ENCODE results near the gene DPYSL5. TPM values are rescaled to one million over a fixed set of nuclear protein-coding genes. Genes with fewer than 3 reads are reported as not detected.
"Not testable (repeated sequence)": the region's sequence is repeated elsewhere in the genome, so short reads cannot be mapped to it uniquely, and the experiment has no call there.

DPYSL5 gene, protein sequence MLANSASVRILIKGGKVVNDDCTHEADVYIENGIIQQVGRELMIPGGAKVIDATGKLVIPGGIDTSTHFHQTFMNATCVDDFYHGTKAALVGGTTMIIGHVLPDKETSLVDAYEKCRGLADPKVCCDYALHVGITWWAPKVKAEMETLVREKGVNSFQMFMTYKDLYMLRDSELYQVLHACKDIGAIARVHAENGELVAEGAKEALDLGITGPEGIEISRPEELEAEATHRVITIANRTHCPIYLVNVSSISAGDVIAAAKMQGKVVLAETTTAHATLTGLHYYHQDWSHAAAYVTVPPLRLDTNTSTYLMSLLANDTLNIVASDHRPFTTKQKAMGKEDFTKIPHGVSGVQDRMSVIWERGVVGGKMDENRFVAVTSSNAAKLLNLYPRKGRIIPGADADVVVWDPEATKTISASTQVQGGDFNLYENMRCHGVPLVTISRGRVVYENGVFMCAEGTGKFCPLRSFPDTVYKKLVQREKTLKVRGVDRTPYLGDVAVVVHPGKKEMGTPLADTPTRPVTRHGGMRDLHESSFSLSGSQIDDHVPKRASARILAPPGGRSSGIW
- not detected for total RNA-seq

DNA sequence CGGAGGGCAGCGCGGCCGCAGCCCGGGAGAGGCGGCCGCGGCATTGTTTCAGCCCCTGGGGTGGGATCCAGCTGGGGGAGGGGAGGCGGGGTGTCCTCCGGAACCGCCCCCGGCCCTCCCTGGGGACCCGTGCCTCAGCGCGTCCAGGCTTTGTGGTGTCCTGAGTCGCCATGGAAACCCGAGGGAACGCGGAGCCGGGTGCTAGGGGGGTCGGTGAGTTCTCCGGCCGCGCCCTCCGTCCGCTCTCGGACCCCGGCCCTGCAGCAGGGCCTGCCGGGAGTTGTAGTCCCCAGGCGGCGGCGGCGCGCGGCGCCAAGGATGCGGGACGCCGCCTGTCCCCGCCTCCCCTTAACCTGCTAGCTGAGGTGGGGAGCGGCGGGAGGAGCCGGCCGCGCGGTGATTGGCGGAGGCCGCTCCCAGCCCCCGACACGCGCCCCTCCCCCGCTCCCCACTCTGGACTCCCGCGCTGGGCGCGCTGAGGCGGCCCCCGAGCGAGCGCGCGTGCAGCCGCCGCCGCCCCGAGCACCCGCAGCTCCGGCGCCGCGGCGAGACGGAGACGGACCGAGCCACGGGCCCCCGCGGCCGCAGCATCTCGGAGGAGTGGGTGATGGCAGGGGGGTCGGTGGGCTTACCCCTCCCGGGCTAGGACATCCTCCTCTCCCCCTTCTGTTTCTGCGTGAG is at the start of gene DPYSL5:
DPYSL5 (plus strand) TSS at position 478 of the 681 bp plus-strand sequence. CDS start 50,368 bp downstream, outside the sequence.
- DNase-seq (ENCODE audit: low spot score) (no peak), ATAC-seq (no peak)

DNA sequence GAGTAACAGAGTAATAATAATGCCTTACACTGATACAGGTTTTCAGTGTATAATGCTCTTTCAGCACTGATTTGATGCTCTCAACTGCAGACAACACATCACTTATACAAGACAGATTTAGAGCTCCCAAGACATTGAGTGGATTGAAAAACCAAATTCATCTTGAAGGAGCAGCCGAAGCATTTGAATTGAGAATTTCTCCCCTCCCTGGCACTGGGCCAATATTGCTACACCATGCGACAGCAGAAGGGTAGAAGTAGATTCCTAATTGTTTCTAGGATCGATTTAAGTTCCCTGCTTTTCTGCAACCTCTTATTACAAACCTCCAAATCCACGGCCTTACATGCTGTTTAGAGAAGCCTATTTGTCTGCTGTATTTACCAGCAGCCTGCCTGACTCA is 46.6 kb upstream of the DPYSL5 start:
- ATAC-seq, result no peak
- no peak for DNase-seq (ENCODE audit: low spot score)

DNA sequence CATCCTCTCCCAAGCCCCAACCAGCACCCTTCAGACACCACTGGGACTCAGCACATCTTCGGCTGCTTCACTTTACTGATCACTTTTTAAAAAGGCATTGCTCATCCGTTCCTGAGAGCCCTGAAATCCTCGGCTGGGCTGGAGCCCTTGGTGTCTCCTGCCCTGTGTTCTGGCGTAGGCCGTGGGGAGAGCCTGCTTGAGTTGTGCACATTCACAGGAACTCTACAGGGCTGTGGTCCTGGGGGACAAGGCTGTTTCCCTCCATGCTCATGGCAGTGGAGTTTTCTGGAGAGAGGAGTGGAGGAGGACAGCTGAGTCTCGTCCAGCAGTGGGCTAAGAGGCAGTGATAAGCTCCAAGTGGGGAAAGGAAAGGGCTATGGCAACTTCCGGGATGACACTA is 46.1 kb upstream of the DPYSL5 start:
- ATAC-seq (no peak), DNase-seq (ENCODE audit: low spot score) (no peak)

DNA sequence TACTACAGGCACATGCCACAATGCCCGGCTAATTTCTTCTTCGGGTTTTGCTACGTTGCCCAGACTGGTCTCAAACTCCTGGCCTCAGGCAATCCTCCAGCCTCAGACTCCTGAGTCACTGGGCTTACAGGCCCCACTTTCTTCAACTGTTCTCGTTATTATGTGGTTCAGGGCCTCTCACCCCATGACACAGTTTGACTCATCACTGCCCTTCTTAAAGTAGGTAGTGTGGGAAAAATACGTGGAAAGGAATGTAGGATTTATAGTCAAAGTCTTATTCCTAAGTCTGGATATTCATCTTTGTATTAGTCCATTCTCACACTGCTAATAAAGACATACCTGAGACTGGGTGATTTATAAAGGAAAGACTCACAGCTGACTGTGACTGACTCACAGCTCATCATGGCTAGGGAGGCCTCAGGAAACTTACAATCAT is 42.7 kb upstream of the DPYSL5 start:
- DNase-seq (ENCODE audit: low spot score), result no peak
- ATAC-seq, result no peak

DNA sequence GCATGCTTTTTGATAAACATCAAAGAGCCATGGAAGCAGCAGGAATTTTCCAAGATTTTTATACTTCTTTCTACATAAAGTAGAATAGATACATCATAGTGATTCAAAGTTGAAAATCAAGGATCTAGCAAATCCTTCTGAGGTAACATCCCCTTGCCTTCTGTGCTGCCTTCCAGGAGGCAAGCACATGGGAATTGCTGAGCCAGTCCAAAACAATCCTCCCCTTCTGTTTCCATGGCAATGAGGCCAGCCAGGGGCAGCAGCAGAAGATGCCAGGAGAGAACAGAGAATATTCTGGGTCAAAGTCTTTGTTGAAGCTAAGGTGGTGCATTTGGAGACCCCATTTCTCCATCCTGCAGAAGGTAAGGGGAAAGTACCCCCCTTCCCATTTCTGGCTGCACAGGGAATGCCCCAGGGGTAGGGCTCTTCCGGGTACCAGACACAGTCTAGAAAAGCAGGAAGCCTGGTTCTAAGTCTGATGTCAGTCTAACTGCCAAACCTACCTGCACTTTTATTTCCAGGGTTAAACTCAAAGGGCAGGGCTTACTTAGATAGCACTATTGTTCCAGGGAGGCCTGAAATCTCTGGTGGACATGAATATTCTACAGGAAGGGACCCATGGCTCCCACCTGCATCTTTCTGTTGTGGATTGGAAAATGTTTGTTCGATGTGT is 40.0 kb upstream of the DPYSL5 start:
- ATAC-seq, result no peak
- no peak for DNase-seq (ENCODE audit: low spot score)

DNA sequence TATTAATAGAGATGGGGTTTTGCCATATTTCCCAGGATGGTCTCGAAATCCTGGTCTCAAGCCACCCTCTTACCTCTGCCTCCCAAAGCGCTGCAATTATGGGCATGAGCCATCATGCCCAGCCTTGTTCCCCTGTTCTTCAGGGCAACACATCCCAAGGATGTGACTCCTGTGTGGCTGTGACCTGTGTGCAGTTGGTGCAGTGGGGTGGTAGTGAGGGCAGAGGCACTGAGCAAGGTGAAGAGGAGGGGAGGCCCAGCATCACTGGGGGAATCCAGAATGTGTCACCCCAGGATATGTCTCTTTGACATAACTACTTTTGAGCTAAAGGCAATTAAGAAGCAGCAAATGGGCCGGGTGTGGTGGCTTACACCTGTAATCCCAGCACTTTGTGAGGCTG is 38.7 kb upstream of the DPYSL5 start:
- DNase-seq (ENCODE audit: low spot score) (no peak), ATAC-seq (no peak)

DNA sequence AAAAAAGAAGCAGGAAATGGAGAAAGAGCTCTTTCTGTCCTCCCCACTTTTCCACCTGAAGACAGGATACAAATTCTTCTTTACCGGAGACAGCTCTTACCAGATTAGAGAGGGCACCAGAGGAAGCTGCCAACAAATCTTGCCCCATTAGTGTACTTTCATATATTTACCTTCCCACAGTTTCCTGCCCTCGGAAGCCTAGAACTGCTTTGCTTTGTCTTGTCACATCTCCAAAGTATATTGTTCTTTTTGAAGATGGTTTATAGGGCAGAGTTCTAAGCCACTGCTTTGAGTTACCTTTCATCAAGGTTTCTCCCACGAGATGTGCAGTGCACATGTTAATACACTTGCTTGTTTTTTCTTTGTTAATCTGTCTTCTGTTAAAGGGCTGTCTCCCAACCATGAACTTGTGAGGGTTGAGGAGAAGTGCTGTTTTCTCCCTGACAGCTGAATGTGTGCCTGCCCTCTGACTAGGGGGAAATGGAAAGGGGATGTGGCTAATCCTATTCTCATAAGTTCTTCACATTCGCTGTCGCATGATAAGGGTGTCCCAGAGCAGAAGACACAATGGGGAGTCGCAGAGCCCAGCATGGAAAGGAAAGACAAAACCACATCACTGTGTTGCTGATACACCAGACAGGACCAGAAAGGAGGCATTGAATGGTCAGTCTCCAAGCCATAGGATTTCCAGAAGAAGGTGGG is 37.9 kb upstream of the DPYSL5 start:
- DNase-seq (ENCODE audit: low spot score), result no peak
- peak; percentile 45 for ATAC-seq

DNA sequence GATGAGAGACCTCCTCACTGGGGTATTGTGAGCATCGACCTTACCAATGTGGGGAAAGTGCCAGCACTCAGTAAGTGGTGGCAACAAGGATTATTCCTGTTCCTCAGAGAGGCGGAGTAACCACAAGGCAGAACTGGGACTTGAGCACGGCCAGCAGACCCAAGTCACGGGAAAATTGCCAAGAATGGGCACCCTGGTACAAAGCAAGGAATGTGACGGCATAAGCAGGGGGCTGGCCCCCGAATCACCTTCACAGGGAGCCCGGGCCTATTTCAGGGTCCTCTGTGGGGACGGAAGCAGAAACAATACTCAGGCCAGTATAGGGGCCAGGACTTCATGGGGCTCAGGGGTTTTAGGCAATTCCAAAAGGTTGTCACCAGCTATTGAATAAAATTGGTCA is 36.7 kb upstream of the DPYSL5 start:
- no peak for ATAC-seq
- DNase-seq (ENCODE audit: low spot score), result no peak

DNA sequence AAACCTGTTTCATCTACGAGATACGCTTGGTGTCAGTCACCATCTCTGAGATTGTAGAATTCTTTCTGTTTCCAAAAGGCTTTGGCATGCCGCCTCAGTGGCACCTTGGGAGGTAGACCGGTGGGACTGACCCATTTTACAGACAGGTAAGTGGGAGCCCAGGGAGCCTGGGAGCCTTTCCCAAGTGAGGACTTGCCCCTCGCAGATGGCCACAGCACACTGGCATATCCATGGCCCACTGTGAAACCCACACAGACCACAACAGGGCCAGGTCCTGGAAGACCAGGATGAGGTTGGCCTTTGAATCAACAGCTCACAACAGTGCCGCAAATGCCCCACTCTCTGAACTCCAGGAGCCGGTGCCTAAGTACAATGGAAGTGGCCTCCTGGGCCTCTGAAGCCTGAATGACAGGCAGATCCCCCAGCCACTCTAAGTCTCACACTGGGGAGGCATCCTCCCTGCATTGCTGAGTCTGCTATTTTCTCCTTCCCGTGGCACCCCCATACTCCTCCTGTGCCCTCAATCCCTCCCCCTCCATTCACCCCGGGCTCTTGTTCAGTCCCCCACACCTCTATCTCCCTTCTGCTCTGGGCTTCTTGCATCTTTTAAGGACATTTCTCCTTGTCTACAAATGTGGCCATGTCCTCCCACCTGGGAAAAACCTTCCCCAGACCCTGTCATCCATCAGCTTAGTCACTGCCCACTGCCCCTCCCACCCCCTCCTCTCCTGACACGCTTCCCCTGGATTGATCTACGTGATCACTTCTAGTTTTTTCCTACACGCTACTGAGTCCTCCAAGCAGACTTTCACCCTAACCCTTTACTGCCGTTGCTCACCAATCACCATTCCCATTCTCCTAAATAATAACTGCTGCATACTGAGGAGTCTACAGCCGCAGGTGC is 35.9 kb upstream of the DPYSL5 start:
- DNase-seq (ENCODE audit: low spot score), result no peak
- ATAC-seq, result no peak

DNA sequence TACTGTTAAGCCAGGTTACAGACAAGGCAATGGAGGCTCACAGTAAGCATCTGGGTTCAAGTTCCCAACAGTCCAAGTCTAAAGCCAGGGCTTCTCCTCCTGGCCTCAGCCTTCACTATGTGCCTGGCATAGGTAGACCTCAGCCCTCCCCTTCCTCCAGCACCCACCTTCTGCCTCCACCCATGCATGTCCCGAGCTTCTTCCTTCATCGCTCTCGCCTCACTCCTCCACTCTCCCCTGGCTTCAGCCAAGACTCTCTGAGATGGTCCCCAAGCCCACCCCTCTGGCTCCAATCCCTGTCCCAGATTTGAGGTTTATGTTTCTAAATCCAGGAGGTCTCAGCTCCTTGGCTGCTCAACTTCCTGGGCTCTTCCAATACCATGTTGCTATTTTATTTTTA is 35.2 kb upstream of the DPYSL5 start:
- no peak for ATAC-seq
- no peak for DNase-seq (ENCODE audit: low spot score)

DNA sequence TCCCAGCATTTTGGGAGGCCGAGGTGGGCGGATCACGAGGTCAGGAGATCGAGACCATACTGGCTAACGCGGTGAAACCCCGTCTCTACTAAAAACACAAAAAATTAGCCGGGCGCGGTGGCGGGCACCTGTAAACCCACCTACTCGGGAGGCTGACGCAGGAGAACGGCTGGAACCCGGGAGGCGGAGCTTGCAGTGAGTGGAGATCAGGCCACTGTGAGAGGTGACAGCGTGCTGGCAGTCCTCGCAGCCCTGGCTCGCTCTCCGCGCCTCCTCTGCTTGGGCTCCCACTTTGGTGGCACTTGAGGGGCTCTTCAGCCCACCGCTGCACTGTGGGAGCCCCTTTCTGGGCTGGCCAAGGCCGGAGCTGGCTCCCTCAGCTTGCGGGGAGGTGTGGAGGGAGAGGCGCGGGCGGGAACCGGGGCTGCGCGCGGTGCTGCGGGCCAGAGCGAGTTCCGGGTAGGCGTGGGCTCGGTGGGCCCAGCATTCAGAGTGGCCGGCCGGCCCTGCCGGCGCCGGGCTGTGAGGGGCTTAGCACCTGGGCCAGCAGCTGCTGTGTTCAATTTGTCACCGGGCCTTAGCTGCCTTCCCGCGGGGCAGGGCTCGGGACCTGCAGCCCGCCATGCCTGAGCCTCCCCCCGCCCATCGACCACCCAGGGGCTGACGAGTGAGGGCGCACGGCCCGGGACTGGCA is 33.7 kb upstream of the DPYSL5 start:
- not testable (repeated sequence) for DNase-seq (ENCODE audit: low spot score)

DNA sequence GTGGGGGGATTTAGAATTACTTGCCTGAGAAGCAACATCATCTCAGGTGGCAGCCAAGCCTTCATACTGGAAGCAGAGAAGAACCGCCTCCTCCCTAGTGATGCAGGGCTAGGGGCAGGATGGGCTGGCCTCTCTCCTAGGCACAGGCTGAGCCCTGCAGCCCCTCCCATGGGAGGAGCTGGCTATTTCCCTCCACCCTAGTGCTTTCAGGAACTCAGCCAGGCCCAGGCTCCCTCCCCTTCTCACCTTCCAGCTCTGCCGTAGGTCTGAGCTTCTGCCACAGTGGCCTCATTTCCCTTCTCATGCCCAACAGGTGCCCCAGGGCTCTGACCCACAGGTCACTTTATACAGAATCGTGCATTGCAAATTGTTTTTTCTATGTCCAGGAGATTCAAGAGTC is 31.0 kb upstream of the DPYSL5 start:
- ATAC-seq (no peak), DNase-seq (ENCODE audit: low spot score) (no peak)

More for the DNA sequence above, 33.7 kb upstream of the DPYSL5 start:
- not testable (repeated sequence) for ATAC-seq

DNA sequence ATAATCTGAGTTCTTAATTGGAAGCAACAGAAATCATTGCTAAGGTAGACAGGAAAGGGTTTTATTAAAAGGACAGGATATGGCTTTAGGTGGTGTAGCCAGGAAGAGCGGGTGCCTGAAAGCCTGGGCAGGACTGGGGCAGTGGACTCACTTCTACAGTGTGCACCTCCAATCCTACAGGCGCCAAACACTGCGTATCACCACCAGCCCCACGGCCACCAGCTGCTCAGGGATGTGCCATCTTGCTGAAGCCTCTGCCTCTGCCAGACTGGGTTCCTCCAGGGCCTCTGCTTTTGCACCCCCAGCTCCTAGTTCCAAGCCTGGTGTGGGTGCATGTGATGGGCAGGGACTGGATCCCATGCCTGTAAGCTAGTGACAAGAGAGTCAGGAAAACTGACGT is 29.7 kb upstream of the DPYSL5 start:
- ATAC-seq, result no peak
- no peak for DNase-seq (ENCODE audit: low spot score)

DNA sequence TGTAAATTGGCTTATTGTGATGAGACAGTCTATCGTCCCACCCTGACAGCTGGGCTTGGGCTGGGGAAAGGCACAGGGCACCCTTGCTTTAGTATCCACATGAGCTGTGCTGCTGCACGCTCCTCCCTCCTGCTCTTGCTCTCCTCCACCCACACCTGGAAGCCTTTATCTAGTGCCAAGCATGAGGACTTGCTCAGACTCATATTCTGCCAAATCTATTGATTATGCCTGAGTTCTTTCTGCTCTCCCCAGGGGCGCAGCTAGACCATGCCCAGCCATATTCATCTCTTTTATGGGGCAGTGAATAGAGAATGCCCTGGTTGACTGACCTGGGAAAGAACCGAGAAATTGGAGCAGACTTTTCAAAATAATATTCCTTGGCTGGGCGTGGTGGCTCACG is 29.0 kb upstream of the DPYSL5 start:
- ATAC-seq, result no peak

DNA sequence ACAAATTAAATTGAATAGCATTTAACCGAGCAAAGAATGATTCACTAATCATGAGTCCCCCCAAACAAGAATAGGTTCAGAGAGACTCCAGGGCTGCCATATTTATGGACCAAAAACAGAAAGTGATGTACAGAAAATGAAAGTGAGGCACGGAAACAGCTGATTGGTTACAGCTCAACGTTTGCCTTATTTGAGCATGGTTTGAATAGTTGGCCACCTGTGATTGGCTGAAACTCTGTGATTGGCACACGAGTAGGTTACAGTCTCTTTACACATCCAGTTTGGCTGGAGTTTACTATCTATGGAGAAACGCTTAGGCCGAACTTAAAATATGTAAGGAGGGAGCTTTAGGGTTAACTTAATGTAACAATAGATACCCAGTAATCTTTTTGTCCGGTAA is 27.0 kb upstream of the DPYSL5 start:
- DNase-seq (ENCODE audit: low spot score) (no peak), ATAC-seq (no peak)

More for the DNA sequence above, 29.0 kb upstream of the DPYSL5 start:
- DNase-seq (ENCODE audit: low spot score), result no peak

DNA sequence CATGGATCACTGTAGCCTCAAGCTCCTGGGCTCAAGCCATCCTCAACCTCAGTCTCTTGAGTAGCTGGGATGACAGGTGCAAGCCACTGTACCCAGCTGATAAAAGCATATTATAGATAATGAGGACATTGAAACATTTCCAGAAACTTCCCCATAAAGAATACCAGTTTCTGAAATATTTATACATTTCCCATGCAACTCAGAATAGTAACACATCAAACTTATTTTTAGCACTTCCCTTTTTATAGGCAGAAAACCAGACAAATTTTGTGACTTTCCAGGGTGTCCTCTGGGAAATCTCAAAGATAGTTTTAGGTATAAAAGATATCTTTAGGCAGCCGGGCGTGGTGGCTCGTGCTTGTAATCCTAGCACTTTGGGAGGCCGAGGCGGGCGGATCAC is 25.1 kb upstream of the DPYSL5 start:
- ATAC-seq, result no peak
- DNase-seq (ENCODE audit: low spot score), result no peak

DNA sequence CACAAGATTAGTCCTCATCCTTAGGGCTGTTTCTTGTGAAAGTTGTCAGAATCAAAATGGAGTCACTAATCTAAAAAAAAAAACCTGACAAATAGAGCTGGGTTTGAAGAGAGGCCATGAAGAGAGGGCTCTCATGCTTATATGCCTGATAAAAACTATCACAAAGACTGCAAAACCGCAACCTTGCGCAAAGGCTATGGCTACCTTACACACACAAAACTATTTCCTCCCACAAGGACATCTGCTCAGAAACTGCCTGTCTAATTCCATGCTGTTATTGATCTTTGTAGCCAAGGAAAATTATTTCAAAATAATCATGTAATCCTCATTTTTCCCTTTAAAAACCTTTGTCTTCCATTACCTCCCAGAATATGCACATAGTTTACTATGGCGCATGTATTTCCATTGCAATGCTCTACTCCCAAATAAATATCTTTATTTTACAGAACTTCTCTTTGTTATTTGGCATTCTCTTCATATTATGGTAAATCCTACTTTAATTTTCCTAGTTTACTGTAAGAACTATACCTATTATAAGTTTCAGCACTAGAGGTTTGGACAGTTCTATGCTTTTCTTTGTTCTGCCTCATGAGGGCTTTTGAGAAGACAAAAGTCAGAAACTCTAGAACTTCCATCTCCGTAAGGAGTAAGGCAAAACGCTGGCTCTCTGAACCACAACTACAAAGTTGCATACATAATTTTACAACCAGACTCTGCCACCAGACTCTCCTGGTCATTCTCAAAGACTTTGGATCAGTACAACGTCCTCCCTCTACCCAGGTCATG is 9.6 kb upstream of the DPYSL5 start:
- DNase-seq (ENCODE audit: low spot score), result no peak
- ATAC-seq, result no peak

DNA sequence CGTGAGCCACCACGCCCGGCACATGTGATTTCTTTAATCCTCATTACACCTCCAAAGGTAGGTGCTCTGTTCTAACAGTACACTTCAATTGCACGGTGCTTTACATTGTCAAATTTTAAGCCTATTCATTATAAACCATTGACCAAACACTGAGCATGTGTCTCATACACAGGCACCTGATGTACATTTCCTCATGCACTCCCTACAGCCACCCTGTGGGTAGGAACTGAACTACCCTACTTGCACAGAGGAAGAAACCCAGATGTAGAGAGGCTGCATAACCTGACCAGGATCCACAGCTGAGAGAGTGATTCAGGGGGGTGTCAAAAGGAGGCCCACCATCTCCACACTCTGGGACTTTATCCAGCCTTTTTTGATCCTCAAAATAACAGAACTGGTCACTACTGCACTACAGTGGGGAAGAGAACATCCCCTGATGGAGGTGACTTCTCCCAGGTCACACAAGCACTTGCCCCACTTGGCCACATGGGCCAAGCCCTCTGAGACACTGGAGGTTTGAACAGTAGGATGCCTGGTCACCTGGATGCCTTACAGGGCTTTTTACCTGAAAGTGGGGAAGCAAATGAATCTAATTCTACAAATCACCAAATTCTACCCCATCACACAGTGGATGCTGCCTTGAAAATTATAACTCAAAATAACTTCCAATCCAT is 6.9 kb upstream of the DPYSL5 start:
- ATAC-seq, result peak; percentile 26
- no peak for DNase-seq (ENCODE audit: low spot score)
